ENCODE measurements around the gene ACP6. TPM values are rescaled to one million over a fixed set of nuclear protein-coding genes. Genes with fewer than 3 reads are reported as not detected.

ACP6 gene
- total and polyA plus RNA-seq, 2 of the 13 experiments (the other 11 are each of a cell fraction or from before 2014, with no cell fraction given), result 18.1 to 33.7 TPM

- no peaks in the 10 kb centered on the region for H4K20me1 ChIP-seq (ENCODE audit: insufficient read depth, low read length)
- ChIA-PET CTCF (ENCODE audit: low intra/inter-chr PET ratio, low total read pairs) (no interaction called here), POLR2A (interaction anchor here (0.5 kb wide), 1 partner anchor 35 kb away, joined by 3 read pairs; no protein-coding TSS in a partner anchor)
- no peak overlapping the region for H3K9ac ChIP-seq (ENCODE audit: insufficient read depth, low read depth, low read length)
- H3K27me3 ChIP-seq (ENCODE audit: control insufficient read depth in 1 of 2, insufficient read depth in 2 of 2, low read length in 2 of 2), result no peaks in the 10 kb centered on the region
- H3K4me3 ChIP-seq (replicated peaks in 1 of 3; ENCODE audit: insufficient read depth in 1 of 3, low read depth in 2 of 3, low read length in 3 of 3), result no peak overlapping the region
- peaks cover 22% of the 10 kb centered on the region for H3K4me1 ChIP-seq (ENCODE audit: insufficient read depth, low read length)
- H3K36me3 ChIP-seq (replicated peaks in 1 of 2; ENCODE audit: control insufficient read depth in 1 of 2, insufficient read depth in 2 of 2, low read length in 2 of 2), result no peaks in the 10 kb centered on the region
- ATAC-seq, result peak; percentile 70
- H3K4me2 ChIP-seq (ENCODE audit: low read depth, low read length), result peak overlapping the region; percentile 9; the same call in 1 of the 2 replicates
- in situ Hi-C loops (cut with HindIII; ENCODE audit: extremely low pct_ligation_motif_present, low pct_unique_long_range_greater_than_20kb) (no loop called here), intact Hi-C loops (cut with micrococcal nuclease; ENCODE audit: unreplicated experiment) (no loop called here)
- no peak overlapping the region for H2AFZ ChIP-seq (ENCODE audit: low read length)
- H3K9me3 ChIP-seq (ENCODE audit: low read length), result peaks cover 14% of the 10 kb centered on the region
- no peaks in the 10 kb centered on the region for H3K79me2 ChIP-seq (ENCODE audit: insufficient read depth, low read length)
- peak overlapping the region; percentile 8 for H3K27ac ChIP-seq (ENCODE audit: extremely low read length, insufficient read depth, low read length)
- WGBS (ENCODE audit: low lambda C conversion rate), result 2% methylated on average over 4 of the region's 4 CpGs
- BruUV-seq (replicated peaks), result no TSS peak
- DNase-seq (ENCODE audit: low spot score), result peak; percentile 83
- no peak for FAIRE-seq
- TF ChIP-seq SOX5 (CRISPR knock-in tag; IDR thresholded peaks at IDR 0.05; ENCODE audit: borderline replicate concordance) (peak; percentile 32; the same call in 1 of the 2 replicates), ZBTB2 (CRISPR knock-in tag; IDR thresholded peaks at IDR 0.05; ENCODE audit: low read depth) (no peak), GFI1 (CRISPR knock-in tag; IDR thresholded peaks at IDR 0.05; ENCODE audit: borderline replicate concordance) (peak; percentile 42; the same call in 1 of the 2 replicates), FOXA1 (IDR thresholded peaks at IDR 0.05) (no peak), FOXA1 (CRISPR knock-in tag; IDR thresholded peaks at IDR 0.05) (no peak), TARDBP (CRISPR knock-in tag; IDR thresholded peaks at IDR 0.05) (no peak), ZFP36 (IDR thresholded peaks at IDR 0.05; ENCODE audit: borderline replicate concordance, low read depth, low read length, partially characterized antibody) (no peak), ZSCAN25 (CRISPR knock-in tag; IDR thresholded peaks at IDR 0.05) (no peak), ZNF879 (CRISPR knock-in tag; IDR thresholded peaks at IDR 0.05) (no peak), ZUFSP (CRISPR knock-in tag; IDR thresholded peaks at IDR 0.05; ENCODE audit: borderline replicate concordance) (no peak), MED1 (CRISPR knock-in tag; IDR thresholded peaks at IDR 0.05) (no peak), NR2F6 (IDR thresholded peaks at IDR 0.05) (peak; percentile 56), NR2F6 (CRISPR knock-in tag; IDR thresholded peaks at IDR 0.05) (peak; percentile 53; the same call in 1 of the 2 replicates), RNF2 (conservative IDR thresholded peaks at IDR 0.05; ENCODE audit: low read depth) (no peak), ZNF296 (CRISPR knock-in tag; conservative IDR thresholded peaks at IDR 0.05) (no peak), MEIS1 (CRISPR knock-in tag; IDR thresholded peaks at IDR 0.05; ENCODE audit: borderline replicate concordance) (no peak), ONECUT2 (CRISPR knock-in tag; IDR thresholded peaks at IDR 0.05) (0 out of 2 replicates have a peak, but pooled peaks have one; percentile 40), HHEX (CRISPR knock-in tag; IDR thresholded peaks at IDR 0.05) (peak; percentile 43; the same call in 1 of the 2 replicates), KMT2A (CRISPR knock-in tag; IDR thresholded peaks at IDR 0.05) (no peak), SAFB2 (CRISPR knock-in tag; IDR thresholded peaks at IDR 0.05; ENCODE audit: borderline replicate concordance, low read depth) (no peak), RXRA (CRISPR knock-in tag; IDR thresholded peaks at IDR 0.05) (no peak), TEF (CRISPR knock-in tag; IDR thresholded peaks at IDR 0.05) (no peak), ZNF354B (CRISPR knock-in tag; IDR thresholded peaks at IDR 0.05) (no peak), NR3C1 (CRISPR knock-in tag; IDR thresholded peaks at IDR 0.05) (no peak)
These were observed 6.2 kb upstream of the ACP6 start for GRCh38 chr1:147676311-147677085.
